ENCODE results near the gene MAPK11. TPM values are rescaled to one million over a fixed set of nuclear protein-coding genes. Genes with fewer than 3 reads are reported as not detected.
A peak's percentile ranks its signal among the peaks of the same experiment; 100 is the strongest.

Gene MAPK11
- total and polyA plus RNA-seq, 9 of the 15 experiments (the other 6 are each of a cell fraction or from before 2014, with no cell fraction given), result 0.06 to 14.6 (median 5.3) TPM

GRCh38 chr22:50318698-50319411 lies 48.7 kb upstream of the MAPK11 start (continued):
- no peak for TF ChIP-seq DACH1 (IDR thresholded peaks at IDR 0.05; ENCODE audit: partially characterized antibody)
- TF ChIP-seq ZNF165 (CRISPR knock-in tag; IDR thresholded peaks at IDR 0.05; ENCODE audit: borderline replicate concordance), result no peak
- no peak for TF ChIP-seq HDAC6 (IDR thresholded peaks at IDR 0.05; ENCODE audit: low read depth, low read length)
- no peak for TF ChIP-seq RERE (CRISPR knock-in tag; IDR thresholded peaks at IDR 0.05; ENCODE audit: borderline replicate concordance)
- TF ChIP-seq PHTF2 (CRISPR knock-in tag; IDR thresholded peaks at IDR 0.05), result no peak
- no peak for TF ChIP-seq SMAD3 (CRISPR knock-in tag; conservative IDR thresholded peaks at IDR 0.05)
- TF ChIP-seq ZNF707 (CRISPR knock-in tag; conservative IDR thresholded peaks at IDR 0.05), result no peak
- no peak for TF ChIP-seq ZC3H8 (IDR thresholded peaks at IDR 0.05)
- no peak for TF ChIP-seq SRSF7 (optimal IDR thresholded peaks at IDR 0.05; ENCODE audit: low read depth, low read length)
- TF ChIP-seq PHF20 (IDR thresholded peaks at IDR 0.05; ENCODE audit: partially characterized antibody), result no peak
- no peak for TF ChIP-seq ZNF644 (tag; IDR thresholded peaks at IDR 0.05; ENCODE audit: low read depth)
- TF ChIP-seq ZBTB7A (IDR thresholded peaks at IDR 0.05; ENCODE audit: borderline replicate concordance, control insufficient read depth, low read depth, low read length), result peak; percentile 97
- no peak for TF ChIP-seq ATF4 (CRISPR knock-in tag; IDR thresholded peaks at IDR 0.05)
- TF ChIP-seq CHAMP1 (IDR thresholded peaks at IDR 0.05), result no peak
- TF ChIP-seq TAF7 (tag; IDR thresholded peaks at IDR 0.05), result no peak
- TF ChIP-seq TAF15 (IDR thresholded peaks at IDR 0.05; ENCODE audit: low read depth, low read length), result no peak
- TF ChIP-seq RBBP5 (IDR thresholded peaks at IDR 0.05; ENCODE audit: borderline replicate concordance, insufficient read depth, low read length, poor library complexity, severe bottlenecking), result no peak
- TF ChIP-seq ZNF583 (CRISPR knock-in tag; IDR thresholded peaks at IDR 0.05), result no peak
- TF ChIP-seq YY1 (IDR thresholded peaks at IDR 0.05; ENCODE audit: borderline replicate concordance in 1 of 3, control insufficient read depth in 1 of 3, extremely low read depth in 1 of 3, insufficient read depth in 3 of 3, insufficient read length in 1 of 3, insufficient replicate concordance in 2 of 3, low read depth in 1 of 3, low read length in 2 of 3), result no peak
- TF ChIP-seq KHSRP (IDR thresholded peaks at IDR 0.05), result no peak

Data from K562 (cell line).